Smooth muscle cell (in vitro differentiated cells): Measurements from ENCODE around the gene FAM120A. TPM values are rescaled to one million over a fixed set of nuclear protein-coding genes. Genes with fewer than 3 reads are reported as not detected.

Experiments
- DNase-seq: peaks from one replicate; lab custom pipeline; 2025; ENCODE audit not compliant: unreplicated experiment; lab: John Stamatoyannopoulos, UW
- H2AFZ ChIP-seq: fragments of 200-600 bp; sonication (generic); 2 replicates; pipeline ENCODE4 v1.6.0; 2016; ENCODE audit warnings: antibody characterized with exemption, low read depth, mild to moderate bottlenecking
- H3F3A ChIP-seq: fragments of 200-600 bp; sonication (generic); 2 replicates; pipeline ENCODE4 v1.6.0; 2017; ENCODE audit warnings: antibody characterized with exemption, low read depth
- H3K27ac ChIP-seq: fragments of 200-600 bp; sonication (generic); 2 replicates; pipeline ENCODE4 v1.5.1; 2016; ENCODE audit warnings: low read depth, mild to moderate bottlenecking
- H3K27me3 ChIP-seq: fragments of 200-600 bp; sonication (generic); 2 replicates; pipeline ENCODE4 v1.6.1; 2016; ENCODE audit warnings: low read depth, mild to moderate bottlenecking
- H3K36me3 ChIP-seq: fragments of 200-600 bp; sonication (generic); 2 replicates; pipeline ENCODE4 v1.5.1; 2016; ENCODE audit warnings: low read depth
- H3K4me1 ChIP-seq: fragments of 200-600 bp; sonication (generic); 2 replicates; pipeline ENCODE4 v1.5.1; 2016; ENCODE audit warnings: low read depth
- H3K4me2 ChIP-seq: fragments of 200-600 bp; sonication (generic); 2 replicates; pipeline ENCODE4 v1.6.0; 2016; ENCODE audit warnings: mild to moderate bottlenecking
- H3K4me3 ChIP-seq: fragments of 200-600 bp; sonication (generic); 2 replicates; pipeline ENCODE4 v1.5.1; 2016; ENCODE audit warnings: mild to moderate bottlenecking
- H3K79me2 ChIP-seq: fragments of 200-600 bp; sonication (generic); 2 replicates; pipeline ENCODE4 v1.6.0; 2016; ENCODE audit warnings: low read depth, mild to moderate bottlenecking
- H3K9ac ChIP-seq: fragments of 200-600 bp; sonication (generic); 2 replicates; pipeline ENCODE4 v1.6.0; 2016; ENCODE audit warnings: low read depth
- H3K9me3 ChIP-seq: fragments of 200-600 bp; sonication (generic); replicated peaks from 2 replicates; pipeline ENCODE4 v1.5.1; 2016; ENCODE audit warnings: low read depth
- H4K20me1 ChIP-seq: fragments of 200-600 bp; sonication (generic); 2 replicates; pipeline ENCODE4 v1.6.0; 2016; ENCODE audit warnings: low read depth
- CTCF ChIP-seq: fragments of 200-600 bp; sonication (generic); IDR thresholded peaks from 2 replicates; pipeline ENCODE4 v1.5.1; 2017; ENCODE audit warnings: borderline replicate concordance, mild to moderate bottlenecking, antibody characterized with exemption; ENCODE audit not compliant: insufficient read depth, poor library complexity, severe bottlenecking
- WGBS: methylation state at CpG from one replicate; pipeline ENCODE4 v1.1.7; 2016; ENCODE audit warnings: low lambda C conversion rate; 5-methylcytosine and 5-hydroxymethylcytosine counted together
- polyA plus RNA-seq: library from polyadenylated mRNA; unstranded; fragments of >200 nt; fragmentation: Nextera tagmentation; extraction: Ambion mirVana; gene quantifications from 2 replicates; pipeline ENCODE4 v1.2.1, GENCODE V29; 2016
- total RNA-seq: library from RNA; depleted of rRNA; stranded (reverse); fragments of >200 nt; gene quantifications from 2 replicates; pipeline ENCODE4 v1.2.3, GENCODE V29; 2014

The FAM120A gene
- total and polyA plus RNA-seq, 2 experiments from 2014 or later, result 14.4 to 47.2 TPM

DNA sequence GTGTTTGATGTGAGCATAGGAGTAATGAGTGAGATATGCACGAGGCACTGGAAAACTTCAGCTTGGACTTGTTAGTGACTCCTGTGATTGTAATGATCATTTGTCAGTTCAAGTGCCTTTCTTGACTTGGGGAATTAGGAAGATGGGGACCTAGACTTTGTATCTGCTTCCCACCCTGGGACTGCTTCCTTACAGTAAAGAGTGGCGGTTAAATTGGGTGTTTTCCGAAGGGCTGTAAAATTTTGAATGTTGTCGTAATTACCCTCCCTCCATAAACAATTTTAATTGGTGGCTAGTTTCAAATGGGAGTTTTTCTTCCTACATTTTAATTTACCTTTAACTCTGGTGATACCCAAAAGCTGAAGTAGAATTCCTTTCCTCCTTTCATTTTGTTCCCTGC, 25.4 kb downstream of the FAM120A start:
- no peaks in the 10 kb centered on the region for H3K4me1 ChIP-seq
- H2AFZ ChIP-seq, result no peak overlapping the region
- H3K36me3 ChIP-seq, result no peaks in the 10 kb centered on the region
- H3K4me2 ChIP-seq, result no peak overlapping the region
- no peaks in the 10 kb centered on the region for H3K27me3 ChIP-seq
- H3K27ac ChIP-seq, result no peak overlapping the region
- WGBS, result 81% methylated on average over 4 of the region's 4 CpGs
- TF ChIP-seq CTCF, result no peak
- H3K79me2 ChIP-seq, result peaks cover 73% of the 10 kb centered on the region
- H3K9me3 ChIP-seq, result no peaks in the 10 kb centered on the region
- peaks cover 89% of the 10 kb centered on the region for H4K20me1 ChIP-seq
- DNase-seq, result no peak
- no peak overlapping the region for H3K9ac ChIP-seq
- no peaks in the 10 kb centered on the region for H3F3A ChIP-seq
- no peak overlapping the region for H3K4me3 ChIP-seq

GRCh38 chr9:93477397-93477796, 25.9 kb downstream of the FAM120A start:
- H3K4me3 ChIP-seq, result no peak overlapping the region
- peaks cover 72% of the 10 kb centered on the region for H3K79me2 ChIP-seq
- no peak for TF ChIP-seq CTCF
- no peak overlapping the region for H3K4me2 ChIP-seq
- peaks cover 89% of the 10 kb centered on the region for H4K20me1 ChIP-seq
- no peaks in the 10 kb centered on the region for H3K36me3 ChIP-seq
- no peaks in the 10 kb centered on the region for H3K9me3 ChIP-seq
- no peak overlapping the region for H2AFZ ChIP-seq
- no peaks in the 10 kb centered on the region for H3K4me1 ChIP-seq
- H3K9ac ChIP-seq, result no peak overlapping the region
- H3K27me3 ChIP-seq, result no peaks in the 10 kb centered on the region
- no peaks in the 10 kb centered on the region for H3F3A ChIP-seq
- 97% methylated on average over 2 of the region's 2 CpGs for WGBS
- H3K27ac ChIP-seq, result no peak overlapping the region
- no peak for DNase-seq

DNA sequence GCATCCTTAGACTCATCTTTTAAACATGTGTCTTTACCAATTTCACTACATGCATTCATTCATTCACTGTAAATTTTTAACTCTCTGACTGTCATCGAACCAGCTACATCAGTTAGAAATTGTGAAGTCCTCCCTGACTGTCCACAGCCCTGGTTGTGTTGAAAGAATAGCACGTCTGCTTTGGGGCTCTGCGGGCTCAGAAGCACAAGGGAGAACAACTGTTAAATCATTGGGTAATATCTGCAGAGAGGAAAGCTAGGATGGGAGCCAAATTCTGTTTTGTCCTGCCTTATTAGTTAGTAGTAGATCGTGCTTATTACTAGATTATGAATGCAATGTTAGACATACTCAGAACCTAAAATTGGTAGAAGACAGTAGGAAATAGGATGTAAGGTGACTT, 28.2 kb downstream of the FAM120A start:
- peaks cover 77% of the 10 kb centered on the region for H4K20me1 ChIP-seq
- H3K4me2 ChIP-seq, result no peak overlapping the region
- H3F3A ChIP-seq, result no peaks in the 10 kb centered on the region
- H3K4me3 ChIP-seq, result no peak overlapping the region
- H3K9me3 ChIP-seq, result no peaks in the 10 kb centered on the region
- DNase-seq, result no peak
- no peak overlapping the region for H3K27ac ChIP-seq
- TF ChIP-seq CTCF, result no peak
- H3K9ac ChIP-seq, result no peak overlapping the region
- no peaks in the 10 kb centered on the region for H3K27me3 ChIP-seq
- H3K36me3 ChIP-seq, result peaks cover 3% of the 10 kb centered on the region
- WGBS, result 92% methylated on average over 4 of the region's 4 CpGs
- H3K4me1 ChIP-seq, result no peaks in the 10 kb centered on the region
- peaks cover 70% of the 10 kb centered on the region for H3K79me2 ChIP-seq
- no peak overlapping the region for H2AFZ ChIP-seq

DNA sequence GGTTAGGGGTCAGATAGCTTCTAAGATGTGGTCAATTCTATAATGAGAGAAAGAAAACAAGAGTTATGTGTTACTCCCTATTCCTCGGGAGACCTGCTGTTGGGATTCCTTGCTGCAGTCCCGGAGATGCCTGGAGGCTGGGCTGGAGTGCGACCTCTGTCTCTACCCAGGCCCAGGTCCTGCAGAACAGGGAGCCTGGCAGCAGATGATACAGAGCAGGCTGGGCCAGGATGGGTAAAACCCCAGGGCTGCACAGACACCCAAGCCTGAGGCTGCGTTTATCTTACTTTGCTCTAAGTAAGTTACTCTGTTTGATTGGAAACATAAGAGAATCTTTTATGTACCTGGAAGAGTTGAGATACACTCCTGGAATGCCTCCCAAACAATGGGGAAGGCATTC, 28.8 kb downstream of the FAM120A start:
- H3F3A ChIP-seq, result no peaks in the 10 kb centered on the region
- no peak overlapping the region for H3K4me2 ChIP-seq
- H3K36me3 ChIP-seq, result peaks cover 3% of the 10 kb centered on the region
- H3K4me1 ChIP-seq, result no peaks in the 10 kb centered on the region
- H4K20me1 ChIP-seq, result peaks cover 72% of the 10 kb centered on the region
- no peak overlapping the region for H2AFZ ChIP-seq
- H3K79me2 ChIP-seq, result peaks cover 67% of the 10 kb centered on the region
- no peak for TF ChIP-seq CTCF
- DNase-seq, result no peak
- 84% methylated on average over 4 of the region's 4 CpGs for WGBS
- H3K9me3 ChIP-seq, result no peaks in the 10 kb centered on the region
- no peak overlapping the region for H3K27ac ChIP-seq
- no peak overlapping the region for H3K9ac ChIP-seq
- no peaks in the 10 kb centered on the region for H3K27me3 ChIP-seq
- no peak overlapping the region for H3K4me3 ChIP-seq
